GM19099 (cell line): ENCODE data around the gene SMPD3.

Experiments used
- POLR2A ChIP-seq: IDR thresholded peaks from 3 replicates; pipeline ENCODE4 v1.6.1; 2011; ENCODE audit warnings: low read depth; ENCODE audit not compliant: insufficient read length; ENCODE audit errors: extremely low read depth

The SMPD3 gene

DNA sequence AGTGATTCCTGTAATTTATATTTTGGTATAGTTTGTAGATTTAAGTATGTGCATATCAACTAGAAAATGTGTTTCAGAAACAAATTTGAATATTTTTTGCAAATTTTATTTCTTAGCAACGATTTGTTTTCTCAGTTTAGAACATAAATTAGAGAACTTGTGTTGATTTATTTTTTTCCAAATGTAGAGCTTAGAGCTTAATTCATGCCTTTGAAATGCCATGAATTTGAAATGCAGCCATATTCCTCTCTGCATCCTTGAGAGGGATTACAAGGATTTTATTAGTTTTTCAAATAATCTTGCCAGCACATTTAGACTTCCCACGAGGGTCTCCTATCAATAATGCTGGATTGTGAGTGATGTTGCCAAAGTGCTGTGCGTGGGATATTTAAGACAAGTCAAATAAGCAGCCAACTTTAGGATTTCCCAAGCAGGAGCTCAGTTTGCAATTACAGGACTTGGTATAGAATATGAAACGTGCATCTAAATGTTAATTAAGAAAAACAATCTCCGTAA, 6.7 kb upstream of the SMPD3 start:
- TF ChIP-seq POLR2A: no peak

DNA sequence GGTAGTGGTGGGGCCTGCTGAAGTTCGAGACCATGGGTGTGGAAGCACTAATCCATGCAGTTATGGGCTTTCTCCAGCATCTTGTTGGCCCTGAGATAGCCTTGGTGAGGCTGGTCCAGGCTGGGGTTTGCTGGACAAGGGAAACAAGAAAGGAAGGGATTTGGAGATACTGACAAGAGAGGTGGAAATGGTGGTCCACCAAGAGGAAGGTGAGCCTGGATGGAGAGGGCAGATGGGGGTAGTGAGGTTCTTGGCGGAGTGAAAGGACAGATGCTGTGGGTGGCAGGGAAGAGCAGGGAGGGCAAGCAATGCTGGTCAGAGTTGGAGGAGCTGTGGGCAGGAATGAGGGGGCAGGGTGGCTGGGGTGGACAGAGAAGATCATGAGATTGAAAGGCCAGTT, 5.5 kb upstream of the SMPD3 start:
- TF ChIP-seq POLR2A: no peak

DNA sequence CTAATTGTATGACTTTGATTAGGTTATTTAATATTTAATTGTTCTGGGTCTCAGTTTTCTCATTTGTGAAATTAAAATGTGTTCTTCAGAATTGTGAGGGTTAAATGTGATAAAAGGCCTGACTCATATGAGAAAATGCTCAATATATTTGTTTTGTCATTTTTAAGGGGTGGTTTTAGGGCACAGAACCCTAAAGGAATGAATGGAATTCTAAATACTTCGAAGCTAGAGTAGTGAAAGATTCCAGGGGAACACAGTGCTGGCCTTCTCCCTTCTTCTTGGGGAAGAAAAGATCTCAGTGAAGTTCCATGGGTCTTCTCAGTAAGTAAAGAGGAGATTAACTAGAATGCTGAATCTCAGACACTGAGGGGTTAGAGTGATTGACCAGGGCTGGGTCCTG, 3.9 kb upstream of the SMPD3 start:
- TF ChIP-seq POLR2A: no peak

DNA sequence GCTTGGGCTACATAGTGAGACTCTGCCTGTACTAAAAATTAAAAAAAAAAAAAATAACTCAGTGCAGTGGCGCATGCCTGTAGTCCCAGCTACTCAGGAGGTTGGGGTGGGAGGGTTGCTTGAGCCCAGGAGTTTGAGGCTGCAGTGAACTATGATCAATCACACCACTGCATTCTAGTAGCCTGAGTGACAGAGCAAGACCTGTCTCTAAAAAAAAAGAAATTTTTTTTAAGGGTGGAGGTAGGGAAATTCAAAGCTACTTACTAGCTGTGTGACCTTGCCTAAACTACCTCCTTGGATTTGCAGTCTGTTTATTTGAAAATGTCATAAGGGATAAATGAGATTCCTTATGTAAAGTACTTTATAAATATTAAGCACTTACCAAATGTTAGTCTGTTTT, 3.4 kb upstream of the SMPD3 start:
- TF ChIP-seq POLR2A: no peak

DNA sequence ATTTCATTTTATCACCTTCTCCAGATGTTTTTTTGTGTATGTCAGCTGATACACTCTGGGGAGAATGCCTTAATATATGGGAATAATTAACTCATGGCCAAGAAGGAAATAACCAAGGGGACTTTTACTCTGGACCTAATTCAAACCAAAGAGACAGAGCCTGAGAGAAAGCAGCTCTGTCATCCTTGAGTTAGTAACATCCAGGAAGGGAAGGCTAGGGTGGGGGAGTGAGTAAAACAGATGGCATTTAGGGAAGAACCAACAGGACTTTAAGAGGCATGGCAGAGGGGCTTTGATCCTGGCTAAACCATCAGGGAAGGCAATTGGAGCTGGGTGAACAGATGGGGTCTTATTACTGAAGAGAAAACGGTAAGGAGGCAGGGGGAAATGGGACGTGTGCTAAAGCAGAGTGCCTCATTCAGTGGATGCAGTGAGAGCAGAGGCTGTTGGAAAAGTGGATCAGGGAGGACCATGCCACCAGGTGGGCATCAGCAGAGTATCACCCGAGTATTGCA, 2.5 kb upstream of the SMPD3 start:
- no peak for TF ChIP-seq POLR2A

DNA sequence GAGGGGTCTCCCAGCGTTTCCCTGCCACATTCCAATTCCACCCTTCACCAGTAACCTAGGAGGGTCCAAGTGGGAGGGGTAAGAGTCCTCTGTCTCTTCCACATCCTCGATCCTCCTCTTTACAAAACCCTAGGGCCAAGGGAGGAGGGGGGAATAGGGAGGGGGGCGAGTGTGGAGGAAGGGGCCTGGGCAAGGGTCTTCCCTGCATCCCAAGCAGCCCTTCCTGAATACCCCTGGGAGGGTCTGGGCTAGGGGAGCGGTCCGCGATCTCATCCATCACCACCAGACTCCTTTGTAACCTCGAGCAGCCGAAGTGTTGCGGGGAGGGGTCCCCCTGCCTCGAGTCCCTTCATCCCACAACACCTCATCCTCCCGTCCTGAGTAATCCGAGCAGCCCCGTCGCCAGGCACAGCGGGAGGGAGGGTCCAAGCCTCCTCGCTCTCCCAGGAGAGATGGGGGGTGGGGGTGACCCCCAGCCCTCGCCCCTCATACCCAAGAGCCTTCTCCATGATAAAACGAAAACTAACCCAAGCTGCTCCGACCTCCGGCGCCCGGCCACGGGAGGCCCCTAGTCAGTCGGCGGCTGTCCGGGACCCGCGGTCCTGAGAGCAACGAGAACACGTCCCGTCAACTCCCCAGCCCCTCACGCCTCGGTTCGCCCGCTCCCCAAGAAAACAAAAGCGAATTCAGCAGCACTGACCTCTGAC, 502 bp downstream of the SMPD3 start:
- TF ChIP-seq POLR2A: no peak

DNA sequence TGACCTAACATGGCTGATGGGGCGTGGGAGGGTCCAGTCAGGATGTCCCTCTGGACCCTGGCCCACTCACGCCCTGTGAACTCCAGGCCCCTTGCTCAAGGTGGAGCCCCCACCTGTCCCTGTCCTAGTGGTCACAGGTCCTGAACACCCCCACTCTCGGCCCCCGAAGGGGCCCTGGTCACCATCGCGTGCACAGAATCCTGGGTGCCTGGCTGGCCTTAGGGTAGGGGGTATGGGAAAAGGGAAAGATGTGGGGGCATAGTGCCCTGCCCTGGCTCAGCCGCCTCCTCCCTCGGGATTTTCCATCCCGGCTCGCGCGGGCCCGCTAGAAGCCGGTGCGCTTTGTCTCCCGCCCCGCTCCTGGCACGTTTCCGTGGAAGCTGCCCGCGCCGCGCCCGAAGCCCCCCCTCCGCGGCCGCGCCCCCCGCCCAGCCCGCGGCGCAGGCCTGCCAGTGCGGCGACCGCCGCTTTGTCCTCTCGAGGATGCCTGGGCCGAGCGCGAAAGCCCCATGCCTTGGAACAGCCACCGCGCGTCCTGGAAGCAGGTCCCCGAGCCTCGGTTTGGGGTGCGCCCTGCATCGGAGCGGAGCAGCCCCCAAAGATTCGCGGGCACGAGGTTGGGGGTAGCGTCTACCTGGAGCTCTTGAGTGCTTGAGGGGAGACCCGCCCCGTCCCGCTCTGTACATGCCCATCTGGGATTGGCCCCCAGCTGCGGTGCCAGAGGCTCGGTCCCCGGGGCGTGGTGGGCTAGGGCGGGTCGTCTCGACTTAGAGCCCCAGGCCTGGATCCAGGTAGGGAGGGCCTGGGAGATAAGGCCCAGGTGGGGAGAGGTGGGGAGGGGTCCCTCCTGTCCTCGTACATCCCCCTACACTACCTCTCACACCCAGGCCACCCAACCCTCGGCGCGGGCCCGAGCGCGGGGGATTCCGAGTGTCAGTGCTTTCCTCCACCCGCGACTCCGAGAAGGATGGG, 1.3 kb downstream of the SMPD3 start:
- TF ChIP-seq POLR2A: no peak

DNA sequence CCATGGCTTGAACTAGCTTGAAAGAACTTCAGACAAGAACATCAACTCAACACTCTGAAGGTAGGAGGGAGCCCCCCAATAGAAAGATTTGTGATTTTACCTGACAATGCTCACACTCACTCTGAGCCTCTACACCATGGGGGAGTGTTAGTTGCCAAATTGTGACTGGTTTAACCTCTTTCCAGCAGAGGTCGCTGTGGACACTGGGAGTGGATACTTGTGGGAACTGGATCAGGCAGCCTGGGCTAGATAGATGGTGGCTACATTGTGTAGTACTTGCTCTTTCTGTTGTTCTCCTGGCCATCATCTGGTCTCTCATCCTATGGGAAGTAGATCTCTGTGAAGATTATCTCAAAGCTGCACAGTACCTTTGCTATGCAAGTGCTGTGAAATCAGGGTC, 2.9 kb downstream of the SMPD3 start:
- no peak for TF ChIP-seq POLR2A

DNA sequence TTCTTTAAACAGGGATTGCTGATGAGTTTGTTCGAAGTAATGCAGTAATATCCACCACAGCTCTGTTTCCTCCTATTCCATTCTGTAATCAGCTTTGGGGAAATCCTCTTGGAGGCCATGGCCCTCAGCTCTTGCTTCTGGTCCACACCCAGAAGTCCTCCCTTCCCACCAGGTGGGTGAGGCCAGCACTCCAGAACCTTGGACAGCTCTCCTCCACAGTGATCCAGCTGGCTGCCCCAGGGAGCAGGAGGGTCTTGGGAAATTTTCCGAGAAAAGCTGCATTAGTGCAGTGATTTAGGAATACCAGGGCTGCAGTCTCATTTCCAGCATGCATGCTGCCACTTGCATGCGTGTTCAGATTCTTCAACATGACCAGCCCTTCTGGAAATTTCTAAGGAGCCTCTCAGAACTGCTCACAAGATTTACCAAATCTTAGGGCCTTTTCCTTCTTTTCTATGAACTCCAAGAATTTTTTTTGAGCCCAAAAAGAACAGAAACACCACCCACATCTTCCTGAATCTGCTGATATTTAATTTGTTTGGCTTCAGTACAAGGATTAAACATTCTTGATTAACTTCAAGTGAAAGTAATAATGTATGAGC, 4.2 kb downstream of the SMPD3 start:
- TF ChIP-seq POLR2A: no peak

DNA sequence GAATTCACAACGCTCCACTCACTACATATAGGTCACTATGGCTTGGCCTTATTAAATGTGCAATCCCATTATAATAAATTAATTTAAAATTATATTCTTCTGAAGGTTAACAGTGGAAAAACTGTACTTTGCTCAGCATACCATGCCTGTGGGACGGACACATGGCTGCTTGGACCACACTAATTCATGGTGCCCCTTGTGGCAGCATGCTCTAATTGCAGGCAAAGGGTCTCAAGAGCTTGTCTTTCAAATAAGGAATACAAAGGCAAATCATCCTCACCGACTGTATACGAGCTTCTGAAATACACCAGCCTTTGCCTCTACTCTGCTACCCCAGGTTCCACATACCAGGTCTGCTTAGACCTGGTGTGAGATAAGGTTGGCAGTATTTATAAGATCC, 11.7 kb downstream of the SMPD3 start:
- TF ChIP-seq POLR2A: no peak

DNA sequence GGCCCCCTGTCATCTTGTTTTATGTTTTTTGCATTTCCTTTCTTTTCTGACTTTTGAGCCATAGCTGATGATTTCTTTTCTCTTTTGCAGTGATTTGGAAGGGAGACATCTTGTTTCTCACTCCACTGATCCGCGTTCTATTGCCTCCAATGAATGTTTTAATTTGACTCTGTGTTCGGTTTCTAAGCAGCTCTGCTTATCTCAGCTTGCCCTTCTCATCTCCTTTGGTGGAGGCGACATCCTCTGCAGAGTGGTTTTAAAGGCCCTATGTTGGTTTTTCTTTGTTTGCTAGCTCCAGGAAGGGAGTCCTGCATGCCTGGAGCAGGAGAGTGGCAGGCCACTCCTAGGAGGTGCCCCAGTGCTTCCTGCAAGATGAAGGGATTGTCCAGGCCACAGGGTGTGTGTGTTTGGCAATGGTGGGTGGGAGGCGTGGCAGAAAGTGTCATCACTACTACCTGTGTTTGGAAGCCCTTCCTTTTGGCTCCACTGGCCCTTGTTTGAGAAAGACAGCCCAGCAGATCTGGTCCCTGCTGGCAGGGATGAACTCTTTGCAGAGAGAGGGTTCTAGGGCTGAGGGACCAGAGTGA, 13.6 kb downstream of the SMPD3 start:
- no peak for TF ChIP-seq POLR2A

DNA sequence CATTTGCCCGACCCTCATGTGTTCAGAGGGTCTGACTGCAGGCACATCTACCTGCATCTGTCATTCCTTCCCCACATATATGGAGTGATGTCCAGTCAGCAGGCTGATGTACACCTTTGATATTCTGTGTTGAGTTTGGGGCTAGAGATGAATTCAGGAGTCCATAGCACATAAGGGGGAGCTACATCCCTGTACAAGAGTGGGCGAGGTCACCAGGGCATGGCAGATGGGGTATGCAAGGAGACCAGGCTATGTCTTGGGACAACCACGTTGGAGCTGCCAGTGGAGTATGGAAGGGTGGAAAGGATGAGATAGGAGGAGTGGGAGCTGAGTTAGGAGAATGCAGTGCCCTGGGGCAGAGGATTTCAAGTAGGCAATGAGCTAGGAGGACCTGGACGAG, 15.0 kb downstream of the SMPD3 start:
- TF ChIP-seq POLR2A: no peak

DNA sequence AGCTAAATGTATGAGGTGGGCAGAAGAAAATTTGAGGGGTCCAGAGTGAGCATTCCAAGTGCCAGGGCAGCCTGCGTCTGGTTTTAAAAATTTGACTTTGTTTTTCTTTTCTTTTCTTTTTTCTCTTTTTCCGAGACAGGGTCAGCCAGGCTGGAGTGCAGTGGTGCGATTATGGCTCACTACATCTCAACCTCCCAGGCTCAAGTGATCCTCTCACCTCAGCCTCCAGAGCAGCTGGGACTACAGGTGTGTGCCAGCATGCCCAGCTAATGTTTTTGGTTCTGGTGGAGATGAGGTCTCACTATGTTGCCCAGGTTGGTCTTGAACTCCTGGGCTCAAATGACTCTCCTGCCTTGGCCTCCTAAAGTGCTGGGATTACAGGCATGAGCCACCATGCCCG, 15.6 kb downstream of the SMPD3 start:
- TF ChIP-seq POLR2A: no peak

DNA sequence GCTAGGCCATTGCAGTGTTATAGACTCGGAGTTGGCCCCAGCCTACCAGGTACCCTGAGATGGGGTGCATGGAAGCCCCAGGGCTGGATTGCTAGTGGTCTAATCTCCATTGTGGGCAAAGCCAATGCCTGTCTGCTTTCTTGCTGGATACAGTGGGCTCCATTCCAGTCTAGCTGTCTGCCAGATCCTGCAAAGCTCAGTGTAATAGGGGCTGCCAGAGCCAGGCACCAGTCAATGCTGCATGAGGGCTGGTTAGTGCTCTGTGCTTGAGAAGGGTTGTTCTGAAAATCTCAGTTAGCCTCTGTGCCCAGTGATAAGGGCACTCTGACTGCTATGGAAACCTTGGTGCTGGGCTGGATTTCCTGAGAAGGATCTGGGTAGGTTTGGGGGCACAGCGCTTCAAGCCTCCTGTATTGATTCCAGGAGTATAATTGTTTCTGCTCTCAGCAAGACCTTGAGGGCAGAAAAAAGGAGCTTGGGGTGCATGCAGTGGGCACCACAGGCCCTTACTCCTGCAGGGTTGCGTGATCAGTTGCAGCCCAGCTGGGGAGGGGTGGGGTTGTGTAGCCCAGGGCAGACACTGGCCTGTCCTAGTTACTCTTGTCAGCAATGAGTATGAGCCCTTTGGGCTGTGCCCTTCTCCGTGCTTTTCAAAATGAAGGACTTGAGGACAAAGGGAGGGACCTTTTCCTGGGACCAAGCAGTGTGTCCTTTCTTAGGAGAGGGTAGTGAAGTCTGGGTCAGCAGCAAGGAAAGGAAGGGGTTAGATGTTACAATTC, 19.0 kb downstream of the SMPD3 start:
- no peak for TF ChIP-seq POLR2A
